Osteocyte (in vitro differentiated cells): Measurements from ENCODE around the gene SEC61G. TPM values are rescaled to one million over a fixed set of nuclear protein-coding genes. Genes with fewer than 3 reads are reported as not detected.

ENCODE experiments used
- DNase-seq: peaks from one replicate; pipeline ENCODE4 v3.0.0; 2021; ENCODE audit warnings: mixed read lengths; ENCODE audit not compliant: unreplicated experiment; ENCODE audit errors: extremely low spot score
- H3K27ac Mint-ChIP-seq: one replicate; pipeline ENCODE4 v1.8.0; 2021; ENCODE audit warnings: mild to moderate bottlenecking, mixed read lengths; ENCODE audit not compliant: unreplicated experiment
- H3K27me3 Mint-ChIP-seq: one replicate; pipeline ENCODE4 v1.8.0; 2021; ENCODE audit warnings: mixed read lengths; ENCODE audit not compliant: unreplicated experiment
- H3K36me3 Mint-ChIP-seq: one replicate; pipeline ENCODE4 v1.8.0; 2021; ENCODE audit warnings: mixed read lengths; ENCODE audit not compliant: unreplicated experiment
- H3K4me1 Mint-ChIP-seq: one replicate; pipeline ENCODE4 v1.8.0; 2021; ENCODE audit warnings: mixed read lengths; ENCODE audit not compliant: unreplicated experiment
- H3K4me3 Mint-ChIP-seq: one replicate; pipeline ENCODE4 v1.8.0; 2021; ENCODE audit warnings: mild to moderate bottlenecking, moderate library complexity, mixed read lengths; ENCODE audit not compliant: unreplicated experiment
- H3K9me3 Mint-ChIP-seq: one replicate; pipeline ENCODE4 v1.8.0; 2021; ENCODE audit warnings: mixed read lengths; ENCODE audit not compliant: unreplicated experiment
- CTCF ChIP-seq: fragments of 200-600 bp; sonication (generic); IDR thresholded peaks from 2 replicates; pipeline ENCODE4 v1.5.0; 2021; ENCODE audit warnings: antibody characterized with exemption, mild to moderate bottlenecking, moderate library complexity
- total RNA-seq: library from RNA; stranded (reverse); gene quantifications from 2 replicates; pipeline ENCODE4 v1.2.1, GENCODE V29; 2021

Gene SEC61G
- total RNA-seq, 1 donor from 2014 or later = 120 TPM

DNA sequence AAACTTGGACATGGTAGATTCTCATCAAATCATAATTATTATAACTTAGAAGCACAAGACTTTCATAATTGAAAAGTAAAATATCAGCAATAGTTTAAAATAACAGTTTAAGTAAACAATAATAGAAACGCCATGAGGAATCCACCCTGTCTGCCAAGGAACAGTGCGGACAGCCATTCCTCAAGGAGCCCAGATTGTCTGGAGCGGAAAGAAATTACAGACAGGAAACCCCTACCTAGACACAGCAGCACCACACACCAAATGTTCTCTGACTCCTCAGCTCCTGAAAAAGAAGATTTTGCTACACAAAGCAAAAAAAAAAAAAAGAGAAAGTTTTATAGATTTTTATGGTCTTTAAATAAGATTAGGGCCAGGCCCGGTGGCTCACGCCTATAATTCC, 21.5 kb upstream of the SEC61G start:
- no peak for TF ChIP-seq CTCF
- Mint-ChIP-seq H3K9me3 (no peaks in the 10 kb centered on the region), H3K36me3 (no peaks in the 10 kb centered on the region), H3K27ac (no peak overlapping the region), H3K27me3 (peaks cover 4% of the 10 kb centered on the region), H3K4me3 (no peak overlapping the region), H3K4me1 (no peaks in the 10 kb centered on the region)
- no peak for DNase-seq

DNA sequence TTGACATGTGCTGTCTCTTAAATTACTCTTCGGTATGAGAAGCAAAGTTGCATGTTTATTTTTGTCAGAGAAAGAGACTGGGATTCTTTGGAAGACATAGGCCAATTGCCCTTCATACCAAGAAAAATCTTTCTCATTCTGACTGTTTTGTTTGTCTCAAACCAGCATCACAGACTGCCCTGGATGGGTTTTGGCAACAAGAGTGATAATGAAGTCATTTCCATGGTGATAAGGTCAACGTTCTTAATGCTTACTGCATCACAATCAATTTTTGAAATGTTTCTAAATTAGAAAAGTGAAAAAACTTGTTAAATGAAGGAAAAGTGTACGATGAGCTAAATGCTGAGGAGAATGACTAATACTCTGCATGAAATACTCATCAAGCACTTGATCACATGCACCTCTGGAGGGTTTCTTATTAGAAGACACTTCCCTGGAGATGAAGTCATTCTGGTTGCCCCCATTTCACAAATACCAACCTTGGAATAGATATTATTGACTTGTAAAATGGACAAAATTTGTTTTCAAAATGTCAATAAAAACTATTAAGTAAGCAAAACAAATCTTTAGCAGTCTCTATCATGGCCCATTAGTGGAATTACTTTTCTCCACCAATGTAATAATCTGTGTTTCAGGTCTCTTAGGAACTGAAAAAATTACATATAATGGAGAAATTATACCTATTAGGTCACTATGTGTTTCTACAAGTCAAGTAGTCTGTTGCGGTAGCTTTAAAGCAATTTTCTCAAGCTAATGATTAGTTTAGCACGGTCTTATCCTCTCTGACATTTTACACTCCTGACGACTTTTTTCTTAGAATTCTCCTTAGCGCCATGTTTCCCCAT, 19.9 kb upstream of the SEC61G start:
- no peak for DNase-seq
- H3K27ac Mint-ChIP-seq = no peak overlapping the region
- no peak overlapping the region for H3K4me3 Mint-ChIP-seq
- peaks cover 4% of the 10 kb centered on the region for H3K27me3 Mint-ChIP-seq
- H3K4me1 Mint-ChIP-seq = peaks cover 4% of the 10 kb centered on the region
- no peaks in the 10 kb centered on the region for H3K36me3 Mint-ChIP-seq
- no peaks in the 10 kb centered on the region for H3K9me3 Mint-ChIP-seq
- TF ChIP-seq CTCF = no peak

- Mint-ChIP-seq H3K9me3 (no peaks in the 10 kb centered on the region), H3K4me1 (peaks cover 6% of the 10 kb centered on the region), H3K27me3 (peaks cover 4% of the 10 kb centered on the region), H3K27ac (no peak overlapping the region), H3K4me3 (no peak overlapping the region), H3K36me3 (no peaks in the 10 kb centered on the region)
- DNase-seq = no peak
- no peak for TF ChIP-seq CTCF
Observed at GRCh38 chr7:54778166-54778565, 19.2 kb upstream of the SEC61G start.

DNA sequence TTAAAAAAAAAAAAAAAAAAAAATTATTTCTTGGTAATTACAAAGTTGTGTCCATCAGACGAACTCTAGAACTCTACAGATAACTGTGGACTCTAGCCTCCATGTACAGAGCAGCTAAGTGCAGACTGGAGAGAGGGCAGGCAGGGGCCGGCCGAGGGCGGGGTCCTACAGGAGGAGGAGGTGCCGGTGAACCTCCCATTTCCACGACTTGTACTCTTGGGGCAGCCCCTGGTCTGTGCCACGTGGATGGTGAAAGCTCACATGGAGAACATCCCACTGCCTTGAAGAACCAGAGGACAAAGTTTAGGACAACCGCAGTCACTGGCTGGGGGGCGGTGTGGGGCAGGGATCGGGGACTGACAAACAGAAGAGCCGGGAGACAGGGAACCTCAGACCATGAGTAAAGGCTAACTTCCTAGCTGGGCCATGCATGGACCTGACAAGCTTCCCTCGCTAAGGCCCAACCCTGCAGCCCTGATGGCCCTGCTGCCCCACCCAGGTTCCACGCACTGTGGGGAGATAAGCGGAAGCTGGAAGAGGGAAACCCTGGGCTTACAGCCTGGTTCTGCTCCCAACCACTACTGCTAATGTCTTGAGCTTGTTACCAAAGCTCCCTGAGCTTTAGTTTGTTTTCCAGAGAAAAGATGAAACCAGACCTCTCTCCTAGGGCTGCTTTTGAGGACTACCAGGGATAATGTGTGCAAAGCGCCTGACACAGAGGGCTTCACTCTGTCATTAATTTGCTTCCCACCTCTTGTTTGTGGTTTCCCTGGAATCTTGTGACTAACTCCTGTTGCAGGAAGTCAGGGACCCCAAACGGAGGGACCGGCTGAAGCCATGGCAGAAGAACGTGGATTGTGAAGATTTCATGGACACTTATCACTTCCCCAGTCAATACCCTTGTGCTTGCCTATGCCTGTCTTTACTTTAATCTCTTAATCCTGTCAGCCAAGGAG, 16.1 kb upstream of the SEC61G start:
- Mint-ChIP-seq H3K9me3 (no peaks in the 10 kb centered on the region), H3K36me3 (no peaks in the 10 kb centered on the region), H3K4me3 (no peak overlapping the region), H3K4me1 (peaks cover 6% of the 10 kb centered on the region), H3K27me3 (peaks cover 14% of the 10 kb centered on the region), H3K27ac (no peak overlapping the region)
- no peak for DNase-seq
- TF ChIP-seq CTCF = no peak
